Superior temporal gyrus (tissue), 1 donor: Measurements from ENCODE around the gene BTN2A1.
A peak's percentile ranks its signal among the peaks of the same experiment; 100 is the strongest.
"Not testable (repeated sequence)": the region's sequence is repeated elsewhere in the genome, so short reads cannot be mapped to it uniquely, and the experiment has no call there.

Experiments used
- DNase-seq: peaks from one replicate; pipeline ENCODE4 v3.0.0-alpha.2; 2016; ENCODE audit errors: extremely low spot score

BTN2A1 gene

DNA sequence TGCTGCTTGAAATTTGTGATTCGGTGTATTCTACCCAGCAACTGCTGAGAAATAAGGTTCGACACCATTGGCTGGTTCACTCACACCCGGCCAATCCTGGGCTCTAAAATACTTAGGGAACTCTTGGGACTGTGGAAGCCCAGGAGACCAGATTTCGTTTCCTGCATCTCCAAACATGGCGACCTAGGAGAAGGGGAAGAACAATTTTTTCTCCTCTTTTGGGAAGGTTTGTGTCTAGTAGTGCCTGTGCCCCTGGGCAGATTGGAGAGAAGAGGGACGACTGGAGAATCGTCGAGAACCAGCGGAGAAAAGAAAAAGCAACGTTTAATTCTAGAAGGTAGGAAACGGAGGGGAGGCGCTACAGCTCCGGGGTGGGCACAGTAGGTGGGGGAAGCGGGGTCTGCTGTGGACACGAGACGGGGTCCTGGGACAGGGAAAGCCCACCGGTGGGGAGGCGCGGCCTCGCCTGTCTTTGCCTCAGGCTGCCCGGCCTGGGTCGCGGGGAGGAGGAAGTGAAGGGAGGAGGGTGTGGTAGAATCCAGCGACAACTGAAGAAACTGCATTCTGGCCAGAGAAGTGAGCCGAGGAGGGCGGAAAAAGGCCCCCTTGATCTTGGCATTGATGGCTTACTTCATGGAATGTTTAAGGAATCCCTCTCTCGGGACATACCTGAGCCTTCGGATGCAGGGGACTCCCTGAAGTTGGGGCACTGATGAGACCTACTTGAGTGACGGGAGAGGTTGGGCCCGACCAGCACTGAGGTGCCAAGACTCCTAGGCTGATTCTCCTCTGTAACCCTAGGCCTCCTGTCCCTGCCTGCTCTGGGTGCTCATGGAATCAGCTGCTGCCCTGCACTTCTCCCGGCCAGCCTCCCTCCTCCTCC lies at the start of gene BTN2A1:
Gene BTN2A1, plus strand, starts transcription at position 150 of the 883 bp plus-strand sequence. Its CDS starts 682 bp downstream, at position 832.
- DNase-seq, result peak; percentile 98

DNA sequence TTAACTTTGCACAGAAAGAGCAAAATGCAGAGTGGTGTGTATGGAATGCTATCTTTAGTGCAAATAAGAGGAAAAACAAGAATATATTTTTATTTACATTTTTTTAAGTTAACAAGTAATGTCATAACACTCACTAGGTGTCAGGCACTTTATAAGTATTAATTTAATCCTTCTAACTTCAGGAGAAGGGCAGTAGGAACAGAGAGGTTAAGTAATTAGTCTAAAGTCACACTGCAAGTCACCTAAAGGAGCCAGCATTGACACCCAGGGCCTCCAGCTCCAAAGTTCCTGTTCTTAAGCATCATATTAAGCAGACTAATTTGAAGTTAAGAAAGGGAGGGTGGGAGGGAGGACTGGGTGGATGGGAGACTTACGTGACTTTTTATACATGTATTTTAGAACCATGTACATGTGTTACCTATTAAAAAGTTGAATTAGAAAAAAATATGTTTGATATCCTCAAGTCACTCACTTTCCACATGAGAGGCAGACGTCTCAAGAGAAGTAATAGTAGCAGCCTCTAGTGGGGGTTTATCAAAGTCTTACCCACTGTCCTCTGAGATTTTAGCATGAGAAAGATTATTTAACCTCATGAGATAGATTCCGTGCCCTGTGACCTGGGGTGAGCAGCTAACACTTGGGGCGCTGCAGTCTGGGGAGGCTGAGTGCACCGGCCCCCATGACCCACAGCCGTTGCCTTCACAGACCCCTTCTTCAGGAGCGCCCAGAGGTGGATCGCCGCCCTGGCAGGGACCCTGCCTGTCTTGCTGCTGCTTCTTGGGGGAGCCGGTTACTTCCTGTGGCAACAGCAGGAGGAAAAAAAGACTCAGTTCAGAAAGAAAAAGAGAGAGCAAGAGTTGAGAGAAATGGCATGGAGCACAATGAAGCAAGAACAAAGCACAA lies 48.7 kb upstream of the BTN2A1 start:
- no peak for DNase-seq

DNA sequence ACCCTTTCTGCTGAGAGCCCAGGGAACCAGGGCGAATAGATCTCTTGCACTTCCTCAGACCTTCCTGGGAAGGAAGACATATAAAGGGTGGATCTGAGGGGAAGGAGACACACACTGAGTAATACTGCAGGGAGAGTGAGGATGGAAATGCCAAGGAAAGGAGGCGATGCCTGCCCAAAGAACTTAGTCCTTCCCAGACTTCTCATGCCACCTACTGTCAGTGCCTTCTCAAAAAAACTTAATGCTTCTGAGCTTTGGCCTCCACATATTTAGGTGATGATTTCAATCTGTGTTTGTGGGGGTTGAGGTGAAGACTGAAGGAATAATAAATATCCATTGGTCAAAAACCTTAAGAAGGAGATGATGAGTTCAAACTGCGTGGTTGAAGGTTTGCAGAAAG lies 46.0 kb upstream of the BTN2A1 start:
- no peak for DNase-seq

DNA sequence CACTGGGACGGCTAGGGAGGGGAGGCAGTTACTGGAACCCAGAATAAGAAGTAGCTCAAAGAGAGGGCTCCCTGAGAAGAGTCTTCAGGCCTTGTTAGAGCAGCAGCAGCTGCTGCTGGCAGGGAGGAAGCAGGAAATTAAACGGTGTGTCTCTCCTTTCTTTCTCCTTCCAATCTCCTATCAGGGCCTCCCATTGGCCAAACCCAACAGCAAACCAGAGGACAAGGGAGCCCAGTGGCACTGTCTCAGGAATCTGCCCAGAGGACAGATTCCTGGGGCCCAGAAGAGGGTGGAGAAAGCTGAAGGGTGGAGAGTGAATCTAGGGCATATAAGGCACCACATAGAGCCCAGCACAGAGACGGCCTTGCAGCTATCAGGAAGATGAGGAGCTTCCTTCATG lies 45.5 kb upstream of the BTN2A1 start:
- no peak for DNase-seq

DNA sequence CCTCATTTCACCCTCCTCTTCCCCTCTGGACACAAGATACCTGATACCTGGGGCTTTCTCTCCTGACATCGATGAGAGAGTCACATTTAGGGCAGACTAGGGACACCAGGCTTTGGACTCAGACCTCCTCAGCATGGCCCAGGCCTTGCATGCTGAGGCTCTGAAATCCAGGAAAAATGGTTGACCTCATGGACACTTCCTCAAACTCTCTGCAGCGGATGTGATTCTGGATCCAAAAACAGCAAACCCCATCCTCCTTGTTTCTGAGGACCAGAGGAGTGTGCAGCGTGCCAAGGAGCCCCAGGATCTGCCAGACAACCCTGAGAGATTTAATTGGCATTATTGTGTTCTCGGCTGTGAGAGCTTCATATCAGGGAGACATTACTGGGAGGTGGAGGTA lies 44.8 kb upstream of the BTN2A1 start:
- no peak for DNase-seq

DNA sequence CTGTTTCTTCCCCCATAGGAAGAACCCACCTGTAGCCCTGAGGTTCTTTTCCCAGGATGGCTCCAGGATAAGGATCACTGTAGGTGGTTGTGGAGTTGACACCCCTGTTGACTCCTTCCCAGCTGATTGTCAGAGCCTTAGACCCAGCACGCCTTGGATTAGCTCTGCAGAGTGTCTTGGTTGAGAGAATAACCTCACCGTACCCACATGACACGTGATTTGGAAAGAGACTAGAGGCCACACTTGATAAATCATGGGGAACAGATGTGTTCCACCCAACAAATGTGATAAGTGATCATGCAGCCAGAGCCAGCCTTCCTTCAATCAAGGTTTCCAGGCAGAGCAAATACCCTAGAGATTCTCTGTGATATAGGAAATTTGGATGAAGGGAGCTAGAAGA lies 43.5 kb upstream of the BTN2A1 start:
- DNase-seq, result no peak

DNA sequence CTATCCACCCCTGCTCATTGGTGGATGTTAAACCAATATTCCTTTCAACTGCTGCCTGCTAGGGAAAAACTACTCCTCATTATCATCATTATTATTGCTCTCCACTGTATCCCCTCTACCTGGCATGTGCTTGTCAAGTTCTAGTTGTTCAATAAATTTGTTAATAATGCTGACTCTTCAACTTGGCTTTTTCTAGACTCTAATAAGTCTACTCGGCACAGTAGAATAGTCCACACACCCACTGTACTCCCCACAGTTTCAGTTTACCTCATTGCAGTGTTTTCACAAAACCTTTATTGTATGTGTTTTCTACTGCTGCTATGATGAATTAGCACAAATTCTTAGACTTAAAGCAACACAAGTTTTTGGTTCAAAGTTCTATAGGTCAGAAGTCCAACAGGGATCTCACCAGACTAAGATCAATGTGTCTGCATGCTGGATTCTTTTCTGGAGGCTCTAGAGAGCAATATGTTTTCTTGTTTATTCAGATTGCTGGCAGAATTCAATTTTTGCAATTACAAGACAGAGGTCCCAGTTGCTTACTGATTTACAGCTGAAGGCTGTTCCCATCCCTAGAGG lies 42.6 kb upstream of the BTN2A1 start:
- DNase-seq, result no peak

DNA sequence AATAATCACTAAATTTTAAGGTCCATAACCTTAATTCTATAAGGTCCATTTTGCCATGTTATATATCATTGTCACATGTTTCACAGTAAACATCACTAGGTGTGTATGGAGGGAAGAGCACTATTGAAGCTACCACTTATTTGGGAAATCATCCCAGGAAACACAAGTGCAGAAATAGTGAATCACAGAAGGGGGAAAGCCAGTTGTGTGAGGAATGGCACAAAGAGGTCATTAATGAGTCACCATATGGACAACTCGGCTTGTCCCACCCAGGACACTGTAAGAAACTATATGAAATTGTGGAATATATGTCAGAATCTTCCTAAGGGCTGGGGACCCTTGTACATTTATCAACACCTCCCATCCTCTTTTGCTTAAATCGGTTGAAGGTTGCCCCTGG lies 42.0 kb upstream of the BTN2A1 start:
- DNase-seq, result no peak

DNA sequence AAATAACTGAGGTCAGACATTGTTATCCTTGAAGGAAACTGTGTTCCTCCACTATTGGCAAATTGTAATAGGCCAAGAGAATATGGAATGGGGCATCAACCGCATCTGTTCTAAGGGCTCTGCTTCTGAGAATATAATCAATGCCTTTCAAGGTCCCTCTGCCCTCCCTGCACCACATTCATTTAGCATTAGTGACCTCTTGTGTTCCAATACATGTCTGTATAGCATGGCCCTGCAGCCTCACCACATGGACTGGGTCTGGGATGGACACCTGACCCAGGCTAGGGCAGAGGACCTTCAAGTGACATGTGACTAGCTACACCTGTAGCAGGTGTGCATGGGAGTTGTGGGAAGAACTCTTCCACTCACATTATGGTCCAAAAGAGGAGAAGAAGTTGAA lies 41.5 kb upstream of the BTN2A1 start:
- DNase-seq, result no peak

DNA sequence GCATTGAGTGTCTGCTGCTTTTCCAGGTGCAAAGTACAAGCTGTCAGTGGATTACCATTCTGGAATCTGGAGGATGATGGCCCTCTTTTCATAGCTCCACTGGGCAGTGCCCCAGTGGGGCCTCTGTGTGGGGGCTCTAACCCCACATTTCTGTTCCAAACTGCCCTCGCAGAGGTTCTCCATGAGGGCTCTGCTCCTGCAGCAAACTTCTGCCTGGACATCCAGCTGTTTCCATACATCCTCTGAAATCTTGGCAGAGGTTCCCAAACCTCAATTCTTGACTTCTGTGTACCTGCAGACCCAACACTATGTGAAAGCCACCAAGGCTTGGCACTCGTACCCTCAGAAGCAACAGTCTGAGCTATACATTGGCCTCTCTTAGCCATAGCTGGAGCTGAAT lies 39.7 kb upstream of the BTN2A1 start:
- DNase-seq, result not testable (repeated sequence)

DNA sequence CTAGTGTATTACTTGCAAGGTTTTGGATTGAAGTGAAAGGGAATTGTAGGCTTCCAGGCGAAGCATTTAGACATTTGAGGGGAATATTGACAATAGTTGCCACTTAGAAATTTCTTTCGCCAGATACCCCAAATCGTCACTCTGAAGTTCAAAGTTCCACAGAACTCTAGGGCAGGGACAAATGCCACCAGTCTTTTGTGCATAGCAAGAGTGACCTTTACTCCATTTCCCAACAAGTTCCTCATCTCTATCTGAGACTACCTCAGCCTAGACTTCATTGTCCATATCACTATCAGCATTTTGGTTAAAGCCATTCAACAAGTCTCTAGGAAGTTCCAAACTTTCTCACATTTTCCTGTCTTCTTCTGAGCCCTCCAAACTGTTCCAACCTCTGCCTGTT lies 39.0 kb upstream of the BTN2A1 start:
- DNase-seq, result not testable (repeated sequence)

DNA sequence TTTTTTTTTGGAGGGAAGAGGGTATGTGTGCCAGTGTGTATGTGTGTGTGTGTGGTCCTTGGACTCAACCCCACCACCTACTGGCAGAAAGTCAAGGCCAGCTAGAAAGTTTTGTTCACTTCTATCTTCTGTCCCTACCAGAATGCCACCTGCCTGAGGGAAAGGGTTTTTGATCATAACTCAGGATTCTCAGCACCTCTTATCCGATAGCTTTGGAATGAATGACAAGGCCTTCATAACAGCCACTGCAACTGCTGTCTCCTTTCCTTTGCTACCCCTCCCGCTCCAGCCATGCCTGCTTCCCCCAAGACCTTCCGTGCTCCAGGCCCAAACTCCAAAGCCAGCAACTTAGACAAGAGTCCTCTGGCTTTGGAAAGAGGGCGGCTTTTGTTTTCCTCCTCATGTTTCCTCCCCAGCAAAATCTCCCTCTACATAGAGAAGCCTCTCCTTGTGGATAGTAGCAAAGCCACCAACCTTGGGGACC lies 37.0 kb upstream of the BTN2A1 start:
- DNase-seq, result peak; percentile 18

DNA sequence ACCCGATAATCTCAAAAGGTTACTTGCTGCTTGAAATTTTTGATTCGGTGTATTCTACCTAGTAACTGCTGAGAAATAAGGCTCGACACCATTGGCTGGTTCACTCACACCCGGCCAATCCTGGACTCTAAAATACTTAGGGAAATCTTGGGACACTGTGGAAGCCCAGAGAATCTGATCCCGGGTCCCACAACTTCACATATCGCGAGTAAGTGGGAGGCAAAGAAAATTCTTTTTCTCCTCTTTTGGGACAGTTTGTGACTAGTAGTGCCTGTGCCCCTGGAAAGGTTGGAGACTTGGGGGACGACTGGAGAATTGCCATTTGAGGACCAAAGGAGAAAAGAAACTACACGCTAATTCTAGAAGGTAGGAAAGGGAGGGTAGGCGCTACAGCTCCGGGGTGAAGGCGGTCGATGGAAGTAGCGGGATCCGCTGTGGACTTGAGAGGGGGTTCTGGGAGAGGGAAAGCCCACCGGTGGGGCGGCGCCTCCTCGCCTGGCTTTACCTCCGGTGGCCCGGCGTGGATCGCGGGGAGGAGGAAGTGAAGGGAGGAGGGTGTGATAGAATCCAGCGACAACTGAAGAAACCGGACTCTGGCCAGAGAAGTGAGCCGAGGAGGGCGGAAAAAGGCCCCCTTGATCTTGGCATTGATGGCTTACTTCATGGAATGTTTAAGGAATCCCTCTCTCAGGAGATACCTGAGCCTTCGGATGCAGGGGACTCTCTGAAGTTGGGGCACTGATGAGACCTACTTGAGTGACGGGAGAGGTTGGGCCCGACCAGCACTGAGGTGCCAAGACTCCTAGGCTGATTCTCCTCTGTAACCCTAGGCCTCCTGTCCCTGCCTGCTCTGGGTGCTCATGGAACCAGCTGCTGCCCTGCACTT lies 36.3 kb upstream of the BTN2A1 start:
- DNase-seq, result peak; percentile 89

DNA sequence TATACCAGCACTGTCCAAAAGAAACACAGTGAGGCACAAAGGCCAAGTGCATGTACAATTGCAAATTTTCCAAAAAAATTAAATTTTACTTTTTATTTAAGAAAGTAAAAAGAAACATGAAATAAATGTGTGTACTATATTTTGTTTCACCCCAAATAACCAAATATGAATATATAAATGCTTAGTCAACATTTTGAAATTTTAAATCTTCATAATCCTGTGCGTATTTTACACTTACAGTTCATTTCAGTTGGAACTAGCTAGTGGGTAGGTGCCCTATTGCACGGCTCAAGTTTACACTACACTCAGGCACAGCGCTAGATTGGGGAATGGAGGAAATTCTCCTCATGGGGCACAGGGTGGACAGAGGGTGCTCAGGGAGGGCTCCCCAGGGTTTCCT lies 35.4 kb upstream of the BTN2A1 start:
- DNase-seq, result no peak

DNA sequence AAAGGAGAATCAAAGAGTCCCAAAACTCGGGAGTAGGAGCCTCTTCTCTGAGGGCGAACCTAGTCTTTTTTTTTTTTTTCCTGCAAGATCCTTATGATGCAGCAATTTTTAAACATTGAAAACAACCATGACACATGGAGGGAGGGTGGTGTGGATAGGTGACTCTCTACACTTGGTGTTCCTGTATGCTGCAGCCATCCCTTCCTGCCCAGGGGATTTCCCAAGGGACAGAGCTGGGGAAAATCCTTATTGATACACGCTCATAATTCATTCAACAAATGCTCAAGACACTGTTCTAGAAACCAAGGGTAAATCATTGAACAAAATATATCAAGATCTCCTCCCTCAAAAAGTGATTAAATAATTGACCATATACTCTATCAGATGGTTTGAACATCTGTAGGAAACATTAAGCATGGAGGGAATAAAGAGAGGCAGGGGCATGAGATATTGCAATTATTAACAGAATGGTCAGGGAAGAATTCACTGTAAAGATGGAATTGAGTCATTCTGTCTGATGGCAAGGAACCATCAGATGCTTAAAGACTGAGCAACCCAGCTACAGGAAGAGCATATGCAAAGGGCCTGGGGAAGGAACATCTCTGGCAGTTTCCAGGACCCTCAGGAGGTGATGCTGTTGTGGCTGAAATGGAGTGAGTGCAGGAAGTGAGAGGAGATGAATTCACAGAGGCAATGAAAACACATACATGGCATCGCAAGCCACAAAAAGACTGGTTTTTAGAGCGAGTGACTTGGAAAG lies 30.9 kb upstream of the BTN2A1 start:
- no peak for DNase-seq

DNA sequence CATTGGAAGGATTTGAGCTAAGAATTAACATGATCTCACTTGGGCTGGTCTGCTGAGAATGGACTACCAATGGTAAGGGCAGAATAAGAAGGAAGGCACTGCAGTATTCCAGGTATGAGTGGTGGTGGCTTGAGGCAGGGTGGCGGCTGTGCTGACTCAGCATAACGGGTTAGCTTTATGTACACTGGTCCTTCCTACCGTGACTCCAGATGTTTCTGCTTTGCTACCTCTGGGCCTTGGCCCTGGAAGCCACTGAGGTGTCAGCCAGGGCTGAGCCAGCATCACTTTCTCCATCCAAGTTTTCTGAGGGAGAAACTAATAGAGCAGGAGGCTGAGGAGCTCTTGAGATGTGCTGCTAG lies 30.3 kb upstream of the BTN2A1 start:
- no peak for DNase-seq

DNA sequence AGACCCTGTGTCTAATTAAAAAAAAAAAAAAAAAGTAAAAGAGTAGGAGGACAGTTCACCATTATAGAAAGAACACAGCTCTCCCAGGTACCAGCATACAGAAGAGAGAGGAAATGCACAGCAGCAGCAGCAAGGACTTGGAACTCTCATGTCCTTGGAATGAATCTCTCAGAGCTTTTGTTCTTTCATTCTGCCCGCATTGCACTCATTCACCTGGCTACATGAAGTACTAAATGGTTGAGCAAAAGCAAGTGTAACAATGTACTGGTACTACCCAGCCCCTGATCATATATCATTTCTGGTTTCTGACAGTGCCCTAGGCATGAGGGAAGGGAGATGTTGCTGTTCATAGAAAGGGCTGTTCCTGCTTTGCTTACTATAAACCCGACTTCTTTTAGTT lies 29.5 kb upstream of the BTN2A1 start:
- no peak for DNase-seq

DNA sequence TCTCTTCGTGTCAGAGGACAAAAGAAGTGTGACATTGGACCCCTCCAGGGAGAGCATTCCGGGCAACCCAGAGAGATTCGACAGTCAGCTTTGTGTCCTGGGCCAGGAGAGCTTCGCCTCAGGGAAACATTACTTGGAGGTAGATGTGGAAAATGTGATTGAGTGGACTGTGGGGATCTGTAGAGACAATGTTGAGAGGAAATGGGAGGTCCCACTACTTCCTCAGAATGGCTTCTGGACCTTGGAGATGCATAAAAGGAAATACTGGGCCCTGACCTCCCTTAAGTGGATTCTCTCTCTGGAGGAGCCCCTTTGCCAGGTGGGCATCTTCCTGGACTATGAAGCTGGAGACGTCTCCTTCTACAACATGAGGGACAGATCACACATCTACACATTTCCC lies 27.0 kb upstream of the BTN2A1 start:
- no peak for DNase-seq

DNA sequence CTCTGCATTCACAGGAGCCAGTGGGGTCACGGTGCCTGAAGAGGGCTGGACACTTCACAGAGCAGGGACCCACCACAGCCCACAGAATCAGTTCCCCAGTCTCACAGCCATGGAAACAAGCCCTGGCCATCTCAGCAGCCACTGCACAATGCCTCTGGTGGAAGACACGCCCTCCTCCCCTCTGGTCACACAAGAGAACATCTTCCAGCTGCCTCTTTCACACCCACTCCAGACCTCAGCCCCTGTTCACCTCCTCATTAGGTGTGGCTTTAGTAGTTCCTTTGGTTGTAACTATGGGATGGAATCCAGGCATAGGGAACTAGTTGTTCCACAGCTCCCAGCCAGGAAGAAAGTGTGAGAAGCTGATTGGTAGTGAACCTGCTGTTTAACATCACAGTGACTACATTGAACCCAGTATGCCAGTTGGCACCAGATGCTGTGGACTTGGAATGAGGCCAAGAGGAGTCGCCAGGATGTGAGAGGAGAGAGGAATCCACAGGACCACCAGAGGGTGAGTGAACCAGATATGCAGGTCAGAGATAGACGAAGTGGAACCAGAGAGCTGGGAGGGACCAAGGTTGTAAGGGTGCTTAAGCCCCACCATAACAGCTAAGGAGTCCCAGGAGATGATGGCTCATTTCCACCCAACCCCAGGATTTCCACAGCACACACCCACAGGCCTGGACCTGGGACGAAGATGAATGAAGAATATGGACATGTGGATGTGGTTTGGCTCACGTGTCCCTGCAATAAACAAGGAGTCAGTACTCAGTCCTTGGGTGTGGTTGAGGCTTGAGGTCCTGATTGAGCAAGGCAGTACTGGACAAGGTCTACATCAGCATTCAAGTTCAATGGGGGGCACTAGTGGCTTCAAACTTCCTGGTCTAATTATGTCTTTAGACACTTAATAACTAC lies 26.2 kb upstream of the BTN2A1 start:
- no peak for DNase-seq
